GM15510 (cell line): ENCODE measurements around the gene LHPP.

Source experiments
- POLR2A ChIP-seq: IDR thresholded peaks from 3 replicates; pipeline ENCODE4 v1.6.1; 2011; ENCODE audit warnings: borderline replicate concordance; ENCODE audit not compliant: insufficient read length; ENCODE audit errors: extremely low read depth

Gene LHPP

DNA sequence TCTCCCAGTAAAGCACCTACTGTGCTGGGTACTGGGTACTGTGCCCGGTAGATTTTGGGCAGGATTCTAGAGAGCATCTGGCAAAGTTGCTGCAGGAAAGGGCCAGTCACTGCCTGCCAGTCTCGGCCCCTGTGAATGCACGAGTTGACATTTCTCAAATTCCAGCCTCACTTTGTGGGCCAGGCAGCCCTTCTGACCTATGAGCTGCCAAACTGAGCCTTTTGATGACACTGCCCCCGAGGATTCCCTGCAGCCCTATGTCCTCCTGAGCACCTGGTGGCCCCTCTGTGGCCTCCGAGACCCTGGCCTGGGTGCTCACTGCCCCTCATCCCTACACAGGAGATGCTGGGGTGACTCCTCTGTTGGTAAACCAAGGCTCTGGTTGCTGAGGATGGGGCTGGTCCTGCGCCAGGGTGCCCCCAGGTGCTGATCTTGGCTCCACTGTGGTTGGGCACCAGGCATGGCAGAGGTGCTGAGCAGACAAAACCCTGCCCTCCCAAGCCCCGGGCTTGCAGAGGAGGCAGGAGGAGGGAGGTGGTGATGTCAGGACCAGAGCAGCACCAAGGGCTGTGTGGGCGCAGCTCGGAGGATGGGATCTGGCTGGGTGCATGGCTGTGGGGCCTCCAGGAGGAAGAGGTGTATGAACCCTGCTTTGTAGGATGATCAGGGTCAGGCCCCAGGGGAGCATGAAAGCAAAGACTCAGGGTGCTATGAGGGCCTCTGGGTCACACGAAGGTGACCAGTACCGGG, 16.2 kb downstream of the LHPP start:
- no peak for TF ChIP-seq POLR2A

GRCh38 chr10:124478515-124478914, 16.9 kb downstream of the LHPP start:
- TF ChIP-seq POLR2A, result no peak

DNA sequence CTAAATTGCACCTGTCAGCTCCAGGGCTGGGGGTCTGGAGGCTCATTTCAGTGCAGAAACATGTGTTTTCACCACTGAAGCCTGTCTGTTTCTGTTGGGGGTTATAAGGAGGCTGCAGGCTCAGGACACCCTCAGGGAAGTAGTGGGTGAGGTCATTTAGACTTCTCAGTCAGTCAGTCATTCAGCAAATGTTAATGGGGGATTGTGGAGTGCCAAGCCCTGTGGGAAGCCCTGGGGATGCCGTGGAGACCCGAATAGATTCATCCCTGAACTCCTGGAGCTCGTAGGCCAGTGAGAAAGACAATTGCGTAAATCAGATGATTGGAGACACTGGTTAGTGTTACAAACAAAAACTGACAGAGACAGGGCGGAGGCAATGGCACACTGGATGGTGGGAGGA, 19.2 kb downstream of the LHPP start:
- no peak for TF ChIP-seq POLR2A

DNA sequence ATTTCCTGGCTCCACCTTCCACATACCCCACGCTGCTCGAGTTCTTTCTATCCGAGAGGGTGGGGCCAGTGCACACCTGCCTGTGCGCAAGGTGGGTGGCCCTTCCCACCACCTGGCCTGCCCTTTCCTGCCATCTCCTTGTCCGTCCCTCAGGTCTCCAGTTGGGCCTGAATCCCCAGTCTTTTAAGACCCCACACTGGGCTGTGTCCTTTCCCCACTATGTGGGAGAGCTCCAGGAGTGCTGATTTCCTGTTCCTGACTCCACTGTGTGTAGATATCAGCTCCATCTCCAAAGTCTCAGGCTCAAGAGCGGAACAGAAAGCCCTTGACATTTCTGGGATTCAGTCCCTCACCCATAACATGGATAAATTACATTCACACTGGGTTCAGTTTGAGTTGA, 20.1 kb downstream of the LHPP start:
- TF ChIP-seq POLR2A, result no peak

- no peak for TF ChIP-seq POLR2A
Observed at GRCh38 chr10:124482236-124482800, 20.7 kb downstream of the LHPP start.

DNA sequence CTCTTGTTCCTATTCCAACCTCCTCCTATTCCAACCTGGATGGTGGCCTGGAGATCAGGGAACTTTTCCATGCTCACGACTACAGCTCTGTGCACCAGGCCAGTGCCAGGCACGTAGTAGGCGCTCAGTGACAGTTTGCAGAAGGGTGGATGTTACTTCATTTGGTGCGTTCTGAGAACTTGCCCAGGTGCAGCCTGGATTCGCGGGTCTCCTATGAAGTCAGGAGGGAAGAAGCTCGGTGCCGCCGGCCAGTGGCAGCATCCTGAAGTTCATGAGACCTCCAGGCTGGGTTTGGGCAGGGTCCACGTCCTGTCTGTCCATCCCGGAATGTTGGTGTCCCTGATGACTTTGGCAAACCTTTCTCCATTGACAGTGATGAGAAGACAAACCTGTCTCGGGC, 21.3 kb downstream of the LHPP start:
- TF ChIP-seq POLR2A, result no peak

DNA sequence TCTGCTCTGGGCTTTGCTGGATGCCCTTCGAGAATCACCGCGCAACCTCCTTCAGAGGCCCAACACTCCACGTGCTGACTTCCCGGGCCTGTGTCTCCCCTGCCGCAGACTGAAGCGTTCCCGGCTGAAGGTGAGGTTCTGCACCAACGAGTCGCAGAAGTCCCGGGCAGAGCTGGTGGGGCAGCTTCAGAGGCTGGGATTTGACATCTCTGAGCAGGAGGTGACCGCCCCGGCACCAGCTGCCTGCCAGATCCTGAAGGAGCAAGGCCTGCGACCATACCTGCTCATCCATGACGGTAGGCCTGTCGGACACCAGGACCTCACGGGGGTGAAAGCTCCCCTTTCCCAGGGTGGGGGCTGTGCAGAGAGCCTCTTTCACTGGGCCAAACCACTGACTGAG, 22.4 kb downstream of the LHPP start:
- no peak for TF ChIP-seq POLR2A

DNA sequence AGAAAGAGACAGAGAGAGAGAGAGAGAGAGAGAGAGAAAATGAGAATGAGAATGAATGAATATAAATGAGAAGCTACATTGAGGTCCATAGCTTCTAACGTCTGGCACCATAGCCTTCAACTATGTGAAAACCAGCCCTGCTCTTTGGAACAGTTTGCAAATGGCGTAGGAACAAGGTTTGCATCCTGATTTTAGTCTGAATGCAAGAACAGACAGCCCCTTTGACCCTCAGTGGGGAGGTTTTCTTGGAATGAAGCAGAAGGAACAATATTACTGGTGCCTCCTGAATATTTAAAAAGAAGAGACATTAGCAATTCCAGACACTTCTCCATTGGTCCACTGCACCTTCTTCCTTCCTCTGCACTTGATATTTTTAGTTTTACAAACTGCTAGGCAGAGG, 23.0 kb downstream of the LHPP start:
- TF ChIP-seq POLR2A, result no peak

DNA sequence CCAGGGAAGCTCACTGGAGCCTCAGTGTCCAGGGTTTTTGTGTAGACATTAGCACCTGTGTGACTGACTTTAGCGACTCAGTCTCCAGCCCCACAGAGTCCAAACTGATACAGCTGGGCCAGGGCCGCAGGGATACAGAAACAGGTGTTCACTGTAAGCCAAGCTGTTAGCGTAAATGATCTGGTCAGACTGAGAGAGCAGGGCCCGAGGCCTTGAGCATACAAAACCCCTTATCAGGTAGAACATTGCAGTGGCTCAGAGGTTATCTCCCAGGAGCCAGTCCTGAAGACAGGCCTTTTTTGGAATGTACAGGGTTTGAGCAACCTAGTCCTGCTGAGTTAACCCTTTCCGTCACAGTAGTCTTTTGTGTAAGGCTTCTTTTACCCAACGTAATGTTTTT, 25.0 kb downstream of the LHPP start:
- TF ChIP-seq POLR2A, result no peak

GRCh38 chr10:124491105-124491504, 29.5 kb downstream of the LHPP start:
- TF ChIP-seq POLR2A, result no peak

GRCh38 chr10:124492266-124492665, 30.6 kb downstream of the LHPP start:
- TF ChIP-seq POLR2A, result no peak

DNA sequence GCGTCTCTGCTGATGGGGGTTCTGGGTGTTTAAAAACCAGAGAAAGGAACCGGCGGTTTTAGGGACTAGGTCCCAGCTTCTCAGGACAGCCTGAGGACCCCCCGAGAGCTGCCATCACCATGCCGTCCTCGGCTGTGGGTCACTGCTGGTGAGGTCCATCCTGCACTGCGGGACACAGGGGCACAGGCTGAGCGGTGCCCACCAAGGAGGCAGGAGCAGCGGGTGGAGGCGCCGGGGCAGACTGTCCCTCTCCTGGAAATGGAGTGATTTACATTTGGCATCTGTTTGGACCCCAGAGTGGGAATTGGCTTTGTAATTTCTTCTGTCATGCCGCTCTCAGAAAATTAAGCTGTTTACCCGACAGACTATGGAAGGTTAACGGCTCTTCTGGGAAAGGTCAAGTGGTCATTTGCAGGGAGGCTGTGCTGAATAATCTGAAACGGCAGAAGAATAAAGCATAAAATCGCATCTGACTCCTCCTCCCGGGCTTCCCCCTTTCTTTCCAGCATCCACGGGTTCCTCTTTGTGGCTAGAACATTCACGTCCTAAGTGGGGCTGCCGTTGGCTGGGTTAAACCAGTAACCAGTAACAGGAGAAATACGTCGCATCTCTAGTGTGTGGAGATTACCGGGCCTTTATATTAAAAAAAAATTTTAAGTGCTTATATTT, 31.7 kb downstream of the LHPP start:
- TF ChIP-seq POLR2A, result no peak

- TF ChIP-seq POLR2A, result no peak
Observed at GRCh38 chr10:124494046-124494807, 32.6 kb downstream of the LHPP start.

- TF ChIP-seq POLR2A, result no peak
Observed at GRCh38 chr10:124495162-124495561, 33.5 kb downstream of the LHPP start.

DNA sequence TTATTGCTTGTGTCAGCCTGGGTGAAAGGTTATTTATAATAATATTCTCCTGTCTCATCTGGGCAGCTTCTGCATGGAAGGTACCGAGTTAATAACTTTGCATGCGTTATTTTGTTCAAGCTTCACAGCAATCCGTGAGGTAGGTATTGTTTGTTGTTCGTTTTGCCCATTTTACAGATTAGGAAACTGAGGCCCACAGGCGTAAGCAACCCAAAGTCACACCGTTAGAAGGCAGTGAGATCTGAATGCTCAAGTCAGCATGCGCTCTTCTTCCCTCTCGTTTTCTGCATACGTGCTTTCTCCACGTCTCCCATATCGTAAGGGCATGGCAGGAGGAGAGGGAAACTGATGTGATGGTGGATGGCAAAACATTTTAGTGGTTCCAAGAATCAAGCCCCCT, 34.1 kb downstream of the LHPP start:
- no peak for TF ChIP-seq POLR2A
